PC-9 (cell line): Measurements from ENCODE around the gene GALNT10.

Experiments
- EZH2 ChIP-seq: fragments of 200-600 bp; sonication (generic); IDR thresholded peaks from 2 replicates; pipeline ENCODE4 v1.8.0; 2017; ENCODE audit warnings: antibody characterized with exemption, low read depth
- TF ChIP-seq, protein P1 (sequence below): fragments of 200-600 bp; sonication (generic); conservative IDR thresholded peaks from 2 replicates; pipeline ENCODE4 v1.6.1; 2017; ENCODE audit warnings: mixed run types, antibody characterized with exemption, mild to moderate bottlenecking, moderate library complexity

DNA sequence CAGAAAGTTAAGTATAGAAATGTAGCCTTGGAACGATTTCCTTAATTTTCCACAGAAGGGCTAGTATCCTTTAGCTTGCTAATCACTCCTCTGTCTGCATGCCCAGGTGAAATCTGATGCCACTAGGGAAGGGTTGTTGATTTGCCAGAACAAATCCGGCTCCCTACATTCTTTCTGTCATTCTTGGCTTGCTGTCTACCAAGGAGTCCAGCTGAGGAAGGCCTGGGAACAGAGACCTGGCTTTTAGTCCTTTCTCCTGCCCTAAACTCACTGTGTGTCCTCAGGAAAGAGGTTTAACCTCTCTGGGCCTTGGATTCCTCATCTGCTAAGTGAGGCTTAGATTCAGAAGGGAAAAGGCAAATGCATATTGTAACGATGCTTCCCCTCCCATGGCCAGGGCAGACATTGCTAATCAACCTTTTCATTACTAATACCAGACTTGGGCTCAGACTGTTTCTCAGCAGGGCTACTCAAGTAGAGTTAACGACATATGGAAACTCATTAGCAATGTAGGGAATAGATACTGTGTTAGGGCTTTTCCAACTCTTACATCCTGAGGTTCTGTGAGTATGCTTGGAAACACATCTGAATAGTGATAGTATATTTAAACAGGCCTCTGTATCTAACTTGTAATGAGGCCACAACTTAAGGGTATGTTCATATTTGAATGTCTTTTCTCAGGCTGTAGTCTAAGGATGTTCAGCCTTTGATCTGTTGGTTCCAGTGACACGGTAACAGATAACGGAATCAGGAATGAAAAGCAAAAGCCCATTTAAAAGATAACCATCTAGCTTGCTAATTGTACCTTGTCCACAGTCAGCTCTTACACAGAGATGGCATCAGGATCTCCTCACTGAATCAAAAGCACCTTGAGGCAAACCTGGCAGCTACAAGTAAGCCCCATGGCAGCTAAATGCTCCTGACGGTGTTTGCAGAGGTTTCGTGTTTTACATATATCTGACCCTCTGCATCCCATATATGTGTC lies 4.1 kb downstream of the GALNT10 start:
- TF ChIP-seq, protein P1, sequence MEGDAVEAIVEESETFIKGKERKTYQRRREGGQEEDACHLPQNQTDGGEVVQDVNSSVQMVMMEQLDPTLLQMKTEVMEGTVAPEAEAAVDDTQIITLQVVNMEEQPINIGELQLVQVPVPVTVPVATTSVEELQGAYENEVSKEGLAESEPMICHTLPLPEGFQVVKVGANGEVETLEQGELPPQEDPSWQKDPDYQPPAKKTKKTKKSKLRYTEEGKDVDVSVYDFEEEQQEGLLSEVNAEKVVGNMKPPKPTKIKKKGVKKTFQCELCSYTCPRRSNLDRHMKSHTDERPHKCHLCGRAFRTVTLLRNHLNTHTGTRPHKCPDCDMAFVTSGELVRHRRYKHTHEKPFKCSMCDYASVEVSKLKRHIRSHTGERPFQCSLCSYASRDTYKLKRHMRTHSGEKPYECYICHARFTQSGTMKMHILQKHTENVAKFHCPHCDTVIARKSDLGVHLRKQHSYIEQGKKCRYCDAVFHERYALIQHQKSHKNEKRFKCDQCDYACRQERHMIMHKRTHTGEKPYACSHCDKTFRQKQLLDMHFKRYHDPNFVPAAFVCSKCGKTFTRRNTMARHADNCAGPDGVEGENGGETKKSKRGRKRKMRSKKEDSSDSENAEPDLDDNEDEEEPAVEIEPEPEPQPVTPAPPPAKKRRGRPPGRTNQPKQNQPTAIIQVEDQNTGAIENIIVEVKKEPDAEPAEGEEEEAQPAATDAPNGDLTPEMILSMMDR, result no peak
- TF ChIP-seq EZH2, result no peak
